D341Med (cell line): Measurements from ENCODE around the gene CYS1.
"Not testable (repeated sequence)": the region's sequence is repeated elsewhere in the genome, so short reads cannot be mapped to it uniquely, and the experiment has no call there.

Experiments used
- DNase-seq: peaks from one replicate; pipeline ENCODE4 v3.0.0; 2012; ENCODE audit warnings: low spot score

The CYS1 gene

DNA sequence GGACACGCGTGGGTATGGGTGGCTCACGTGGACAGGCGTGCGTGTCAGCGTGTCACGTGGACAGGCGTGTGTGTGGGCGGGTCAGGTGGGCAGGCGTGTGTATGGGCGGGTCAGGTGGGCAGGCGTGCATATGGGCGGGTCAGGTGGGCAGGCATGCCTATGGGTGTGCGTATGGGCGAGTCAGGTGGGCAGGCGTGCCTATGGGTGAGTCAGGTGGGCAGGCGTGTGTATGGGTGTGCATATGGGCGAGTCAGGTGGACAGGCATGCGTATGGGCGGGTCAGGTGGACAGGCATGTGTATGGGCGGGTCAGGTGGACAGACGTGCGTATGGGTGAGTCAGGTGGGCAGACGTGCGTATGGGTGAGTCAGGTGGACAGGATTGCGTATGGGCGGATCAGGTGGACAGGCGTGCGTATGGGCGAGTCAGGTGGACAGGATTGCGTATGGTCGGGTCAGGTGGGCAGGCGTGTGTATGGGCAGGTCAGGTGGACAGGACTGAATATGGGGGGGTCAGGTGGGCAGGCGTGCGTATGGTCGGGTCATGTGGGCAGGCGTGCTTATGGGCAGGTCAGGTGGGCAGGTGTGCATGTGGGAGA lies 67.7 kb downstream of the CYS1 start:
- DNase-seq = not testable (repeated sequence)

DNA sequence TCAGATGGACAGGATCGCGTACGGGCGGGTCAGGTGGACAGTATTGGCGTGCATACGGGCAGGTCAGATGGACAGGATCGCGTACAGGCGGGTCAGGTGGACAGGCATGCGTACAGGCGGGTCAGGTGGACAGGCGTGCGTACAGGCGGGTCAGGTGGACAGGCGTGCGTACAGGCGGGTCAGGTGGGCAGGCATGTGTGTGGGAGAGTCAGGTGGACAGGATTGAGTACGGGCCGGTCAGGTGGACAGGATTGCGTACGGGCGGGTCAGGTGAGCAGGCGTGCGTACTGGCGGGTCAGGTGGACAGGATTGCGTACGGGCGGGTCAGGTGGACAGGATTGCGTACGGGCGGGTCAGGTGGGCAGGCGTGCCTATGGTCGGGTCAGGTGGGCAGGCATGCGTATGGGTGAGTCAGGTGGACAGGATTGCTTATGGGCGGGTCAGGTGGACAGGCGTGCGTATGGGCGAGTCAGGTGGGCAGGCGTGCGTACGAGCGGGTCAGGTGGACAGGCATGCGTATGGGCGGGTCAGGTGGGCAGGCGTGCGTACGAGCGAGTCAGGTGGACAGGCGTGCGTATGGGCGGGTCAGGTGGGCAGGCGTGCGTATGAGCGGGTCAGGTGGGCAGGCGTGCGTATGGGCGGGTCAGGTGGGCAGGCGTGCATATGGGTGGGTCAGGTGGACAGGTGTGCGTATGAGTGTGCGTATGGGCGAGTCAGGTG lies 68.4 kb downstream of the CYS1 start:
- DNase-seq = not testable (repeated sequence)

DNA sequence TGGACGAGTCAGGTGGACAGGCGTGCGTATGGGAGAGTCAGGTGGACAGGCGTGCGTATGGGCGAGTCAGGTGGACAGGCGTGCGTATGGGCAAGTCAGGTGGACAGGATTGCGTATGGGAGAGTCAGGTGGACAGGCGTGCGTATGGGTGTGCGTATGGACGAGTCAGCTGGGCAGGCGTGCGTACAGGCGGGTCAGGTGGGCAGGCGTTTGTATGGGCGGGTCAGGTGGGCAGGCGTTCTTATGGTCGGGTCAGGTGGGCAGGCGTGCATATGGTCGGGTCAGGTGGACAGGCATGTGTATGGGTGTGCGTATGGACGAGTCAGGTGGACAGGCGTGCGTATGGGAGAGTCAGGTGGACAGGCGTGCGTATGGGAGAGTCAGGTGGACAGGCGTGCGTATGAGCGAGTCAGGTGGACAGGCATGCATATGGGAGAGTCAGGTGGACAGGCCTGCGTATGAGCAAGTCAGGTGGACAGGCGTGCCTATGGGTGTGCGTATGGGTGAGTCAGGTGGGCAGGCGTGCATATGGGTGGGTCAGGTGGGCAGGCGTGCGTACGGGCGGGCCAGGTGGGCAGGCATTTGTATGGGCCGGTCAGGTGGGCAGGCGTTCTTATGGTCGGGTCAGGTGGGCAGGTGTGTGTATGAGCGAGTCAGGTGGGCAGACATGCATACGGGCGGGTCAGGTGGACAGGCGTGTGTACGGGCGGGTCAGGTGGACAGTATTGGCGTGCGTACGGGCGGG lies 69.2 kb downstream of the CYS1 start:
- DNase-seq = not testable (repeated sequence)

DNA sequence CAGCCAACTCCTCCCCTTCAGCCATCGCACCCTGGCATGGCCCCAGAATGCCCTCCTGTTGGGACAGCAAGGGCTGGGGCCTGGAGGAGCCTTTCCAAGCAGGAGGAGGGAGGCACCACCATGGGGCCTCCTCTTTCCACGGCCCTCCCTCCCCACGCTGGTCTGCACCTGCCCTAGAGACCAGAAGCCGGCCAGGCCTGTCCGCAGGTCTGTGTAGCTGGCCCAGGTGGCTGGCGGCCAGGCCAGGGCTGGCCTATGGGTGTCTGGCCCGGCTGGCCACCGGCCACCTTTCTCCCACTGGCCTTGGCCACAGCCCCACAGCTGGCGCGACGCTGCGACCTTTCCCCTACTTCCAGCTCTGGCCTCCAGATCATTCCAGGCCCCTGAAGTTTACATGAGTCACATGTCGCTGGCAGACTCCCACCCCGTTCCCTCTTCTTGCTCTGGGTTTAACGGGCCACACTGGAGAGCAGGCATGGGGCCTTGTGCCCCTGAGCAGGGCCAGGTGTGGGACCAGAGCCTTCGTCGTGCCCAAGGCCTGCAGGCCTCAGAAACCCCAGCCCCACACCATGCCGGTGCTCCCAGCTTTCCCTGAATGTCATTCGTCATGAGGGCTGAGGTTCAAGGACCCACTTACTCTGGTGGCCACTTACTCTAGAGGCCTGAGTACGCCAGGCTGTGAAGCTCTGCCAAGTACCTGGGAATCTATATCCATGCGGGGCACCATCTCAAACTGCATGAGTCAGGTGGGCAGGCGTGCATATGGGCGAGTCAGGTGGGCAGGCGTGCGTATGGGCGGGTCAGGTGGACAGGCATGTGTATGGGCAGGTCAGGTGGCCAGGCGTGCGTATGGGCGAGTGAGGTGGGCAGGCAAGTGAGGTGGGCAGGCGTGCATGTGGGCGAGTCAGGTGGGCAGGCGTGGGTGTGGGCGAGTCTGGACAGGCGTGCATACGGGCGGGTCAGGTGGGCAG lies 70.1 kb downstream of the CYS1 start:
- DNase-seq = no peak

DNA sequence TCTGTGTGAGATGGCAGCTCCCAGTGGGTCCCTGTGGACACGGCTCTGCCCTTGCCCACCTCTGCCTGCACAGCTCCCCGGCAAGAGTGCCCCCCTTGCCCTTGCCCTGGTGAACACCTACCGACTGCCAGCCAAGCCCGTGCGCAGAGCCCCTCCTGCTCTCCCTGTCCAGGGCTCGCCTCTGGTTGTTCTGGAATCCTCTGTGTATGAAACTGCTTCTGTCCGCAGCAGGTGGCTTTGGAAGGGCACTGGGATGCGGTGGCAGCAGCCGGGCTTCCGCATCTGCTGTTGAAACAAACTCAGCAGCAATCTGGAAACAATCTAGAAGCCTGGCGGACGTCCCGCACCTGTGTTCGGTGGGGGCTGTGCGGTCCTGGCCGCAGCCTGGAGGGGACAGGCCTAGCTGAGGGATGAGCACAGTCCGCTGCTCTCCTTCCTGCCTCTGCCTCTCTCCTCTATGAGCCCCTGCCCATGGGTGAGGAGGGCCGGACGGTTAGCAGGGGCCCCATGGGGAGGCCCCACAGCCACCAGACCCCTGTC lies 70.9 kb downstream of the CYS1 start:
- peak; percentile 24 for DNase-seq

DNA sequence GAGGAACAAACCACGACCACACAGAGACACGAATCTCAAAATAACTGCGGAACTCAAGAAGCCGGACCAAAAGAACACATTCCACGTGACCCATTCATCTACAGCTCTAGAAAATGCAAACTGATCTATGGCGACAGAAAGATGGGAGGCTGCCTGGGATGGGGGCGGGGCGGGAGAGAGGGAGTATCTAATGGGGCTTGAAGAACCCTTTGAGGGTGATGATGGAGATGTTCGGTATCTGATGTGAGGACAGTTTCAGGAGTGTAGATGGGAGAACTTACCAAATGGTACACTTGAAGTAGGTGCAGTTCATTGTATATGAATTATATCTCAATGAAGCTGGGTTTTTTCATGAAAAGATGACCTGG lies 71.4 kb downstream of the CYS1 start:
- no peak for DNase-seq

DNA sequence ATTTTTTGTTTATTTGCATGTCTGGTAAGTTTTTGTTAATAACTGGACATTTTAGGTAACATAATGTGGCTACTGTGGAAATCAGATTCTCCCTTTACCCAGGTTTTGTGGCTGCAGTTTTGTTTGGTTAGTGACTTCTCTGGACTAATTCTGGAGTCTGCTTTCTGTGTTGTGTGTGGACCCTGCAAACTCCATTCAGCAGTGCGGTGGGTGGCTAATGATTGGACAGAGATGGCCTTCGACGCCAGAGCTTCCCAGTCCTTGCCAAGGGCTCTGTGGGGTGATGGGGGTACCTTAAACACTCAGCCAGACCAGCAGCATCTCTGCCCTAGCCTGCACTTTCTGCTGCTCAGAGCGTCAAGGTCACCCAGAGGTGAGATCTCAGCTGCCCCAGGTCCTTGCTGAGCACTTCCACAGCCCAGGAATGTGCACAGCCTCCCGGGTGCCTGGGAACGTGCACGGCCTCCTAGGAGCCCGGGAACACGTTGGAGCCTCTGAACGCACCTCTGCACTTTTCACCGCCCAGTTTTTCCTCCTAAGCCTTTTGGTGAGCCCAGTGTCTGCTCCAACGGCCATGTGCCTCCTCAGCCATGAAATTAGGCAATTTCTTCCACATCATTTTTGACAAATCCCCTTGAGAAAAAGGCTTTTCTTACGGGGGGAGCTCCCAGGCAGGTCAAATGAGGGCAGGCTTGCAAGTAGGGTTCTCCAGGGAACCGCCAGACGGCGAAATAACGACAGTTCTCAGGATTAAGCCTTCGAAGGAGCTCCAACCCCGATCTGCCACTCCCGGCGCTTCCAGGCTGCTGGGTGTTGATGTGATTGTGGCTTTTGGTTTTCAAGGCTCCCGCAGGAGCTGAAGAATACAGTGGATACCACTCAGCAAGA lies 72.0 kb downstream of the CYS1 start:
- DNase-seq = peak; percentile 90

DNA sequence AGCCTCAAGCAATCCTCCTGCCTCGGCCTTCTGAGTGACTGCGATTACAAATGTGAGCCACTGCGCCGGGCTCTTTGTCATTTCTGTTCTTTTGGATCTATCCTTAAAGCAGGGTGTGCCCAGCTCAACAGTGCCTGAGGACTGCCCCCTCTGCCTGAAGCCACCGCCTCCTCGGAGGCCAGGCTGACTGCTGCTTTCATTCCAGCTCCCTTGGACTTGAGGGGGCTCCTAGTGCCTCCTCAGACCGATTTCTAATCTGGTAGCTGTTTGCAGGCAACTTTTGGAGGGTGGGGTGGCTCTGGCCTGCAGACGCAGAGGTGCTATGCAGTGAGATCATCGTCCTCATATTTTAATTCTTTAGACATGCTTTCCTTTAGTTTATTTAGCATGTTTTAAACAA lies 72.8 kb downstream of the CYS1 start:
- no peak for DNase-seq
